GM08714 (cell line): ENCODE measurements around the gene RNF186.
"Not testable (repeated sequence)": the region's sequence is repeated elsewhere in the genome, so short reads cannot be mapped to it uniquely, and the experiment has no call there.

Source experiments
- H3K4me3 ChIP-seq: fragments of 200-500 bp; sonication (Bioruptor generic); 2 replicates; pipeline ENCODE4 v1.5.1; 2014; ENCODE audit warnings: mild to moderate bottlenecking, low read length, inconsistent platforms
- ZNF274 ChIP-seq: IDR thresholded peaks from 2 replicates; pipeline ENCODE4 v1.6.1; 2012; ENCODE audit warnings: mild to moderate bottlenecking, low read depth, low read length

RNF186 gene

DNA sequence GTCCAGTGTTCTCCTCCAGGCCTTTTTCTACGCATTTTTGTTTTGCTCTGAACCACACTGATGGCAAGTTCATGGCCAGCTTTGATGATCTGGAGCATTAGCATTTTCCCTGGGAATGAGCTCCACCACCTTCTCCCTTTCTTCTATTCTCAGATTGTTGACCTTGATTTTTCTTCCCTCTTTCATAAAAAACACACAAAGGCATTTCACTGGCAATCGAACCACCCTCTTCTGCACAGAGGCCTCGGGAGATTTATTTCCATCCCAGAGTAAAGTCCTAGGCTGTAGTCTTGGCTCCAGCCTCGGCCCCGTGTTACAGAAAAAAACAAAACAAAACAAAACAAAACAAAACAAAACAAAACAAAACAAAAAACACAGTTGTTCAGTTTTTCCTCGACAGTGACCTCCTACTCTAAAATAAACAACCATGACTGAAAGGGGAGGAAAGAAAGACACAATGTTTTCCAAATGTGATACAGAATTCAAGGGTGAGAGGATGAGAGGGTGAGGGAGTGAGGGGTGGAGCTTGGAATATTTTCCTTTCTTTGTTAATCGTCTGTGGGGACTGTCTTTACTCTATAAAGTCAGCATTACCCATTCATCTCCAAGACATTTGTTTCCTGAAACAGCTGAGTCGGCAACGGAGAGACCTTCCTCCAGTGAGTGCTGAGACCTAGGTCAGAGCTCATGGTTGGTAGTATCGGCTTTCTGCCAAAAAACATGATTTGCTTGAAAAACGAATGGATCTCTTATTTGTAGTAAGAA lies 29.8 kb upstream of the RNF186 start:
- no peak overlapping the region for H3K4me3 ChIP-seq
- no peak for TF ChIP-seq ZNF274

- no peak for TF ChIP-seq ZNF274
- H3K4me3 ChIP-seq, result no peak overlapping the region
Observed at GRCh38 chr1:19840228-19840627, 25.1 kb upstream of the RNF186 start.

GRCh38 chr1:19837866-19838265 lies 22.8 kb upstream of the RNF186 start:
- TF ChIP-seq ZNF274, result no peak
- H3K4me3 ChIP-seq, result no peak overlapping the region

GRCh38 chr1:19835578-19835977 lies 20.5 kb upstream of the RNF186 start:
- no peak for TF ChIP-seq ZNF274
- H3K4me3 ChIP-seq, result no peak overlapping the region

GRCh38 chr1:19831441-19831840 lies 16.4 kb upstream of the RNF186 start:
- no peak overlapping the region for H3K4me3 ChIP-seq
- no peak for TF ChIP-seq ZNF274

- no peak for TF ChIP-seq ZNF274
- no peak overlapping the region for H3K4me3 ChIP-seq
Observed at GRCh38 chr1:19828546-19828945, 13.5 kb upstream of the RNF186 start.

DNA sequence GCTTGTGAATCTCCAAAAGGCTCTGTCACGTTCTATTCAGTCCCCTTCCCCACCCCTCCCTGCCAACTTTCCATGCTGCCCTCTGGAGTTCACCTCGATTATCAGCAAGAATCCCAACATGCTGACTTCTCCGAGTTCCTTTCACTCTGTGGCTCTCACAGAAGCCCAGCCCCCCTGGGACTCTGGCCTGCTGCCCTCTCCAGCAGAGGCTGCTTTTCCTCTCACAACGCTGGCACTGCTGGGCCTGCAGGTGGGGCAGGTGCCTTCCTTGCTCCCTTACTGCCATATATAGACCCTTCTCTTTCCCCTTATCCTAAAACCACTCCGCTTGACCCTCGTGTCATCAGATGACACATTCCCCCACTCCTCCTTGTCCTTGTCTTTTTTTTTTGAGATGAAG lies 10.2 kb upstream of the RNF186 start:
- TF ChIP-seq ZNF274, result no peak
- H3K4me3 ChIP-seq, result no peak overlapping the region

GRCh38 chr1:19824541-19824940 lies 9.5 kb upstream of the RNF186 start:
- no peak for TF ChIP-seq ZNF274
- H3K4me3 ChIP-seq, result no peak overlapping the region

DNA sequence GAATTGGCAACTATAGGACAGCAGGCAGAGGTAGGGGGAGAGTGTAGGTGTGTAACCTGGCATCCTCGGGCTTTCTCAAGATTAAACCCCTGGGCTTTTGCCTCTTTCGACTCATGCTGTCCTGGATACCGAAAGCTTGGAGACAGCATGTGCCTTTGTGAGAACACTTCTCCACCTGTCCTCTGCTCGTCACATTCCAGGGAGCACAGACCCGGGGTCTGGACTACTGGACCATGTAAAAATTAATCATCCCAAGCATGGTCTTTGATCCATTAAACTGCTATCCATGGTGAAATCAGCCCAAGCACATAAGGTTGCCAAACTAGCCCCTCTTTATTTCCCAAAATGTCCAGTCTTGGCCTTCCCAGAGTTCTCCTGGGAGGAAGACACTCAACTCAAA lies 9.0 kb upstream of the RNF186 start:
- H3K4me3 ChIP-seq, result no peak overlapping the region
- TF ChIP-seq ZNF274, result no peak

DNA sequence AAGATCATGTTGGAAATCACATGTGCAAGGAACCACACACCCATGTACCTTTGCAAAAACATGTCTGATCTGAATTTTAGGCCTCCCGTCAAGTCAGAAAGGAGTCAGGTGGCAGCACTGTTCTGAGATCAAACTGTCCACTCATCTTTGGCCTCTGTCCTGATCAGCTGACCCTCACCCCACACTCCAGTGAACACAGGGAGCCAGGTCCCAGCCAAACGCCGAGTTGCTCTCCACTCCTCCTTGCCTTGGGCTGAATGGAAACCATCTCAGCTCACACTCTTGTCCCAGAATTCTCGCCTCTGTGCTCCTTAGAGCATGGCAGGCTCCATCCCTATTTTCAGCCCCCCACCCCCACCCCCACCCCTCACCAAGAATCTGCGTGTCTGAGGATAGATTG lies 4.6 kb upstream of the RNF186 start:
- no peak for TF ChIP-seq ZNF274

GRCh38 chr1:19818324-19818723 lies 3.2 kb upstream of the RNF186 start:
- no peak for TF ChIP-seq ZNF274
- H3K4me3 ChIP-seq, result no peak overlapping the region

More for the DNA sequence above, 4.6 kb upstream of the RNF186 start:
- H3K4me3 ChIP-seq, result no peak overlapping the region

GRCh38 chr1:19817160-19817559 lies 2.1 kb upstream of the RNF186 start:
- no peak overlapping the region for H3K4me3 ChIP-seq
- no peak for TF ChIP-seq ZNF274

DNA sequence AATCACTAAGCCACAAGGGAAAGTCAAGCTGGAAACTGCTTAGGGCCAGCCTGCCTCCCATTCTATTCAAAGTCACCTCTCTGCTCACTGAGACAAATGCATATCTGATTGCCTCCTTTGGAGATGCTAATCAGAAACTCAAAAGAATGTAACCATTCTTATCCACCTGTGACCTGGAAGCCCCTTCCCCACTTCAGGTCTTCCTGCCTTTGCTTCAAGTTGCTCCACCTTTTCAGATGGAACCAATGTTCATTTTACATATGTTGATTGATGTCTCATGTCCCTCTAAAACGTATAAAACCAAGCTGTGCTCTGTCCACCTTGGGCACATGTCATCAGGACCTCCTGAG lies 1.6 kb upstream of the RNF186 start:
- not testable (repeated sequence) for H3K4me3 ChIP-seq

DNA sequence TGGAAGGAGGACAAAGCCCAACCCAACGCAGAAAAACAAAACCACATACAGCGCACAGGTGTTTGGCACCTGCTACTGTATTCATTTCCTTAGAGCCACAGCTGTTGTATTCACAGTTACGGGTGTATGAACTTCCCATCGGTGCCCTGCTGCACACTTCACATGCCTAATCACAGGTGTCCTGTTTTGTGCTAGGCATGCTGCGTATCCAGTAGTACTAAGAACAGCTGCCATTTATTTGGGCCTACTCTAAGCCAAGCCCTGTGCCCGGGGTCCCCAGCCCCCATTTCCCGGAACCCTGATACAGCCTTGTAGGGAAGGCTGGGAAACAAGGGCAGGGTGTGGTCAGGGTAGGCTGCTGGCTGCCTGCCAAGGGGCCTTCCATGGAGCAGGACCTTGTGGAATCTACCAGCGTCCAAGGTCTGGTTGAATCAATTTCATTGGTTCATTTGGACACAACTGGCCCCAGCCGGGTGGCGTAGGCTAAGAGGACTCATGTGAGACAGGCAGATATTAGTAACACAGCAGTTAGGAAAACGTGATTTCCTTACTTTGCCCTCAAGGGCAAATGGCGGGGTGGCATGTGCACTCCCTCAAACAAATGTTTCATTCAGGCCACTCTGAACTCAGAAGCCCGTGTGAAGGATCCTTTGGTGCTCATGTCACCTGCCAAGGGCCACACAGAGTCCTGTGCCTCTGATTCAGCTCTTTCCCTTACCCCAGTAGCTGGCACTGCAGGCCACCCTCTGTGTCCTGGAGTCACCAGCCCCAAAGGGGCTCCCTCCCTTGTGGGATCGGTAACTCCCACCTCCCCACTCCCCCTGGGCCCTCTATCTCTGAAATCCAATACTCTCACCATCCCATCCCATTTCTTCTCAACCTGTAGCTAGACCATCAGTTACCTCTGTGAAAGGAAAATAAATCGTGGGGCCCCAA lies 986 bp upstream of the RNF186 start:
- H3K4me3 ChIP-seq, result no peak overlapping the region
- no peak for TF ChIP-seq ZNF274

- no peak for TF ChIP-seq ZNF274
- H3K4me3 ChIP-seq, result no peak overlapping the region
Observed at GRCh38 chr1:19814244-19814661, 830 bp downstream of the RNF186 start.

GRCh38 chr1:19813643-19813960 lies 1.5 kb downstream of the RNF186 start:
- no peak overlapping the region for H3K4me3 ChIP-seq
- no peak for TF ChIP-seq ZNF274
